HG02623 (cell line): ENCODE results near the gene CST9L.

Source experiments
- ATAC-seq: cut with Tn5 transposase; IDR thresholded peaks from one replicate; pipeline ENCODE4 v1.9.1; 2021; ENCODE audit warnings: moderate library complexity; ENCODE audit not compliant: unreplicated experiment

Gene CST9L

DNA sequence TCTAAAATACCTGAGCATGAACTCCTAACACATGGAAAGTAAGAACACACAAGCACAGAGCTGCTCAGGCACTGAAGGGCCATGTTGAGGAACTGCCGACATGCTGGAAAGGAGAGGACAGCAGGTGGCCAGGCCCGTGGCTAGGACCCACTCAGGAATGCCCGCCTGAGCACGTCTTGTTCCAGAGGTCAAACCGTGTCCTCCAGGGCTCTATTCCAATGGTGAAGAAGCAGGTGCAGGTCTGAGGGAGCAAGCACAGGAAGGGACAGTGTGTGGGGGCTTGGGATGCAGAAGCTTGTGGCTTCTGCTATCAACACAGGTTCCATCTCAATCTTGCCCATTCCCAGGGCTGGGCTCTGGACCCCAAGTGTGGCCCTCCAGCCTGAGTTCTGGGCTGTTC is 20.7 kb downstream of the CST9L start:
- ATAC-seq, result no peak

DNA sequence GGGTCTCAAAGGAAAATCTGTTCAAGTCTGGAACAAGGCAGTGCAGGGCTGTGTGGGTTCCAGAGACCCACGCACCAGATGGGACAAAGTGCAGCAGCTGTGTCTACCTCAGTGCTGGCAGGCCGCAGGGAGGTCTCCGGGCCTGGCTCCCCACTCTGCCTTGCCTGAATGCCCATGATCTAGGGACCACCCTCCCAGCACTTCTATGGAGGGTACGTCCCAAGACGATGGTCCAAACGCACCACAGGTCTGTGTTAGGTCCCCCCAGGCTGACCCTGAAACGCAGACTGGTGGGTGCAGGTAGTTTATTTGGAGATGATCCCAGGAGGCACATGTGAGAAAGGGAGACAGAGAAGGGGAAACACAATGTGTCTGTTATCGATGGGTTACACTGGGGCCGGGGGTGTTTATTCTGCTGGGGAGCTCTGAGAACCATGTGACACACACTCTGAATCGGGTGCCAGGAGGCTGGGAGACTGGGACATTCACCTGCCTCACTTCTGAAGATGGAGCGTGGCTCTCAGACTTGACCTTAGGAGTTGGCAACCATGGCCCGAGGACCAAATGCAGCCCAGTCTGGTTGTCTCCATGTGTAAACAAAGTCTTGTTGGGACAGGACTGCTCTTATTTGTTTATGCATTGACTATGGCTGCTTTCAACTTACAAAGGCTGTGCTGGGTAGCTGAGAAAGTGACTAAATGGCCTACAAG is 21.7 kb downstream of the CST9L start:
- ATAC-seq, result no peak

DNA sequence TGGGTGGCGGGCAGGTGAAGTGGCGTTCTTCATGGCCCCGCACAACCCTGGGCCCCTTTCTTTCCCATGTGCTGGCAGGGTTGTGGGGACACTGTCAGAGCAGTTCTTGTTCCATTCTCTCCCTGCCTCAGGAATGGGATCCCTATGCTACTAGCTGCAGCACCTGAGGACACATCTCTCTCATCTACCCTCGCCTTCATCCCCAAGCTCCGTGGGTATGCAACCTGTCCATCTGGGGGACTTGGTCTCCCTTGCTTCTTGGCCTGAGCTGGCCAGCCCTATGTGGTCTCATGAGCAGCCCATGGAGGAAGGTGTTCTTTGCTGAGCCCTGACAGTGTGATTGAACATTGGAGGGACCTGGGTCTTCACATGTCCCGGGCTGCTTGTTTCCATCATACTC is 24.2 kb downstream of the CST9L start:
- no peak for ATAC-seq

DNA sequence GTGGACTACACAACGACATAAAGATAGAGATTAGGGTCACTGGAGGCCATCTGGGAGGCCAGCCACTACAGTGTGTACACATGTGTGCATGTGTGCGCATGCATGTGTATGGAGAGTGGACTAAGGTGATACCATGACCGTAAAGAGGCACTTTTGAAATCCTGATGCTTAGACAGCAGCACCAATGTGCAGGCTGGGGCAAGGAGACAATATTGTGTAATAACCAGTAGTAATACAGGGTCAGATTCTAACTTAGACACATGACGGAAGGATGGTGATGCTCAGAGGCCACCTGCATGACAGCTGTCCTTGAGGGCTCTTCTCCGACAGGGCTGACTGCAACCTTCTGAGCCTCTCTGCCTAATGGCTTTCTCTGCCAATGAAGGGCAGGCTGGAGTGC is 25.5 kb downstream of the CST9L start:
- ATAC-seq, result no peak

DNA sequence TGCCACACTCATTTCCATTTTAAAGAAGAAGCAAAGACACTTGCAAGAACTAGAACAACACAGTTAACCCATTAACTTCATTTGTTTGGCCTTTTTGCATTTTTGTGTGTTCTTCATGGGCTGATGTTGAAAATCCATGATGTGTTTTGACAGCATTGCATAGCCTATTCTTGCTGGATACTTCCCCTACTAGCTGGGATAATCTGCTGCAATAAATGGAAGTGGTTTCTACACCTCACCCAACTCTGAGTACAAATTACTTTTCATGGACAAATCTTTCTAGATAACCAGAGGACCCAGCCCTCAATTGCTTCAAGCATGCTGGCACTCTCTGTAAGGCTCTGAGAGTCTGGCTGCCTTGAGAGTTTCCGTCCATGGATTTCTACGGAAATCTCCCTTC is 26.5 kb downstream of the CST9L start:
- ATAC-seq, result no peak

DNA sequence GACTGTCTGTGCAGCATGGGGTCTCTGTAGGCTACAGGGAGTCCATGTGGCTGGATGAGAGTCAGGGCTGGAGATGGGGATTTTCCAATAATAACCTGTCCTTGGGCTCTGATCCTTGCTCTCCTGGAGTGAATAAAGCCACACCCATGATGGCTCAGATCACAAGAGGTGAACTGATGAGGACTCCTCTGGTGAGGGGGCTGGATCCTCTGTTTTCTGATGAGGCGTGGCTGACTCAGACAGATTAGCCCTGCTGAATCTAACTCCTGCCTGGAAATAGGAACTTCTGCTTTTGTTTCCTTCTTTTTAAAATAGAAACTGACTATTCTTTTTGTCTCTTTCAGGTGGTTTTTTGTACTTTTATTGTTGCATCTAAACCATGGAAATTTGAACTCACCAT is 27.0 kb downstream of the CST9L start:
- ATAC-seq, result no peak

DNA sequence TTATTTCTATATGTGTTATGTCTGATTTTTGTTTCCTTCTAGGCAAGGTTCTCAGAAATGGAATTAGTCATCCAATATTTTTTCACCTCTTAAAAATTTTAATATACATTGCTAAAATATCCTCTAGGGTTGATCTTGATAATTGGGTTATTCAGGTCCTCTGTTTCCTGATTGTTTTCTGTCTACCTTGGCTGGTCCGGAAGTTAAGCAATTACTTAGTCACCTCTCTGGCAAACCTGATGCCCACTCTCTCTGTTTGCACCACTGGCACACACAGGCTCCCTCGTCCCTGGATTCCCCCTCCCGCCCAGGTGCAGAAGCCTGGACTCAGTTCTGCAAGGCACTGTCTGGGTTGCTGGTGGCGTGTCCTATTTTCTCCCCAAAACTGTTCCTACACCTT is 27.7 kb downstream of the CST9L start:
- no peak for ATAC-seq

DNA sequence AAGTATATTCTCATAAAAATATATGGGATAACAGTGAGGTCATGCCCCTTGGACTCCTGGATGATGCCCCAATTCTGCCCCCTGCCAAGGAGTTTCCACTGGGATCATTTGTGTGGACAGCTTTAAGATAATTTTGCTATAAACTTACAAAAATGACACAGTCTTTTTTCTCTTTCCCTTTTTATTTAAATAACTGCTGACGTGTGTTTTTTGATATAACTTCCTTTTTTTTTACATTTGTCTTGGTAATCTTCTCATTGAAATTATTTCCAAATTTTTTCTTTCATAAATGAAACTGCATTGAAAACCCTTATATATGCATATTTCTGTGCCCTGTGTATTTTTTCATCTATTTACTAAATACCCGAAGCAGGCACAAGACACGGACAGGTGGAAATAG is 31.3 kb downstream of the CST9L start:
- ATAC-seq, result no peak

DNA sequence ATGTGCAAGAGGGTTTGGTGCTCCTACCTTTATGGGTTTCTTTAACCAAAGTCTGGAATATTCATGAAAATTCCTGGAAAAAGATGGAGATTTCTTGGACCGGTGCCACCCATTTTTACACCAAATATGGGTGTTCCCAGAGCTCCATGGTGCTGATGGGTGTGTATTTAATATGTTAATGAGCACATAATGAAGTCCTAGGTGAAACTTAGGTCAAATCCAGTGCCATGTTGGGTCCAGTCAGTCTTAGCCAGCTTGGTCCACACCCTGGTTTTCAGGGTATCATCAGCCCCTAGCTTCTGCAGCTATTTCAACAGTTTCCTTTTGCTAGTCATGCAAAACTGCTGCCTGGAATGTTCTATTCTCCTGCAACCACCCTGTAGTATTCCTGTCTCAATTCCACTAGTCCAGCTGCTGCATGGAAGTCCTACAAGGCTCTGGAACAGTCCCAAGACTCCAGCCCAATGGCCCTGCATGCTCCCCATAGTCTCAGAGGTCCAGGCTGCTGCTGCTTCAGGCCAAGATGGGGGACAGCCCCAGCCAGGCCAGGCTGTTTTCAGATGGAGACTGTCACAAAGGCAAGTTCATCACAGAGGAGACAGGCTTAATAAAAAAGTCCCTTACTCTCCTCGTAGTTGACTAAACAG is 31.8 kb downstream of the CST9L start:
- no peak for ATAC-seq

DNA sequence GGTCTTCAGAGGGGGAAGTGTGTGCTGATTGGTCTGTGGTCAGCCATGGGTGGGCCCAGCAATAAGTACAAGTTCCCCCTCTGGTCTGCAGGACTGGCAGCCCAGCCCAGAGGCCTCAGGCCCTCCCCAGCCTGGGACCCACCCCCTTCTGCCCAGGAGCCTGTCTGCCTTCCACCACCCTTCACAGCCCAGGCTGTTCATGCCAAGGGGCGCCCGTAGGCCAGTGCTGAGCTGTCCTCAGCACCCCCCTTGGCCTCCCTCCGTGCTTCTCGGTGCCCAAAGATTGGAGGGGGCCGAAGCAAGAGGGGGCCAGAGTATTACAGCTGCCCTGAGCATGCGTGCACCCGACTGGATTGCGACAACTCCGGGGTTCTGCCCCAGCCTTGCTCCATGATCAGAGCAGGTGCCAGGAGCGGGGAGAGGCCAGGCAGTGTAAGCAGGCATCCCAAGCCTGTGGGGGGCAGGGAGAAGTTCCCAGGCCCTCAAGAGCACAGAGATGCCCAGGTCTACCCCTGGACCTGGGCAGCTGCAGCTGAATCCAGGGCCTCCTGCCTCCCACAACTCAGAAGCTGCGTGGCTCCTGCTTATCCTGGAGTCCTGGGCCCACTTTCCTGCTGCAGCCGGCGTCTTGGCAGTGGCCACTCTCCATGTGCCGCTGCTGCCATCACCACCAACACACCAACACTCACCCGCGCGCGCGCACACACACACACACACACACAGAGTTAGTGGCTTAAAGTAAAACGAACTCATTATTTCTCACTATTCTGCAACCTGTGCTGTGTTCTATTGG is 33.3 kb downstream of the CST9L start:
- no peak for ATAC-seq

DNA sequence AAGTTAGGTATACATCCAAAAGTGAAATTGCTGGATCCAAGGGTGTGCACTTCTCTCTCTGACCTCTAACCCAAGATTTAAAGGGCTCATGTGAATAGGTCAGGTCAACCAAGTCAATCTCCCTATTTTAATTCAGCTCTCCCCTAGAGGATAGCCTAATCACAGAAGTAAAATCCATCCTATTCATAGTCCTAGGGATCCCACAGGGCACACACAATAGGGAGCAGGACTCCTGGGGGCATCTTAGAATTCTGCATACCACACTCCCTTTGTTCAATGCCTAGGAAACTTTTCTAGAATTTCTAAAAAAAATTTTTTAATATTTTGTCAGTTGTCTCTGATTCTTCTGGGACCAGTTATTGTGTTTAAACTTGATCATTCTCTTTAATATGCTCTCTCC is 35.1 kb downstream of the CST9L start:
- ATAC-seq, result no peak

DNA sequence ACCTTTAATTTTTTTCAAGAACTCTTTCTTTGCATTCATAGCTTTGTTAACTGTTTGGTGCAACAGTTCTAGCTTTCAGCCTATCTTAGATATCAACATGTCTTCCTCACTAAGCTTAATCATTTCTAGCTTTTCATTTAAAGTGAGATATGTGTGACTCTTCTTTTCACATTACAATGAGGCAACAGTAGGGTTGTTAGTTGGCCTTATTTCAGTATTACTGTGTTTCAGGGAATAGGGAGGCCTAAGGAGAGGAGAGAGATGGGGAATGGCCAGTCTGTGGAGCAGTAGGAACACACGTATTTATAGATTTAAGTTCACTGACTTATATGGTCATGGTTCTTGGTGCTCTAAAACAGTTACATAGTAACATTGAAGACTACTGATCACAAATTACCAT is 35.8 kb downstream of the CST9L start:
- ATAC-seq, result no peak

DNA sequence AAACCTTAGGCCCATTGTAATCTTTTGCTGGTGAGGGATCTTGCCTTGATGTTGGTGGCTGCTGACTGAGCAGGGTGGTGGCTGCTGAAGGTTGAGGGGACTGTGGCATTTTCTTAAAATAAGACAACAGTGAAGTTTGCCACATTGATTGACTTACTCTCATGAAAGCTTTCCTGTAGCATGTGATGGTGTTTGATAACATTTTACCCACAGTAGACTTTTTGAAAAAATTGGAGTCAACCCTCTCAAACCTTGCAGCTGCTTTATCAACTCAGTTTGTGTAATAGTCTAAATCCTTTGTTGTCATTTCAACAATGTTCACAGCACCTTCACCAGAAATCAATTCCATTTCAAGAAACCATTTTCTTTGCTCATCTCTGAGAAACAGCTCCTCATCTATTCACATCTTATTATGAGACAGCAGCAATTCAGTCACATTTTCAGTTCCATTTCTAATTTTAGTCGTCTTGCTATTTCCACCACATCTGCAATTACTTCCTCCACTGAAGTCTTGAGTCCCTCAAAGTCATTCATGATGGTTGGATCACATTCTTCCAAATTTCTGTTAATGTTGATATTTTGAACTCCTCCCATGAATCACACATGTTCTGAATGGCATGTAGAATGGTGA is 37.2 kb downstream of the CST9L start:
- ATAC-seq, result no peak

DNA sequence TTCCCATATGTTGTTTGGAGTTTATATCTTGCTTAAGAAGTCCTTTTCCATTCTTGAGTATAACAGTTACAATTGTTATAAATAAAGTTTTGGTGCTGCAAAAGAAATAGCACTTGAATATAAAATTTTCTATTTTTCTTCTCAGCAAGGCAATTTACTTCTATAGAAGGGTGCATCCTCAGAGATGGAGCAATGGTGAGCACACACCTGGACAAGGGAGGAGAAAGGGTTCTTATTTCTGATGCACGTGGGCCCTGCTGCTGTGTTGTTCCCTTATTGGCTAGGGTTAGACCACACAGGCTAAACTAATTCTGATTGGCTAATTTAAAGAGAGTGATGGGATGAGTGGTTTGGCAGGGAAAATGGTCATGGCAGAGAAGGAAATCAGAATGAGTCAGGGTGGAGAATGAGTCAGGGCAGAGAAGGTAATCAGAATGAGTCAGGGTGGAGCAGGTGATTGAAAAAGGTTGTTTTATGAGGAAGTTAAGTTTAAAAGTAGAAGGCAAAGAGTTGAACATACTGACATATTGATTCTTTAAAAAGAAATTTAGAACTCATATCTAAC is 39.3 kb downstream of the CST9L start:
- ATAC-seq, result no peak

DNA sequence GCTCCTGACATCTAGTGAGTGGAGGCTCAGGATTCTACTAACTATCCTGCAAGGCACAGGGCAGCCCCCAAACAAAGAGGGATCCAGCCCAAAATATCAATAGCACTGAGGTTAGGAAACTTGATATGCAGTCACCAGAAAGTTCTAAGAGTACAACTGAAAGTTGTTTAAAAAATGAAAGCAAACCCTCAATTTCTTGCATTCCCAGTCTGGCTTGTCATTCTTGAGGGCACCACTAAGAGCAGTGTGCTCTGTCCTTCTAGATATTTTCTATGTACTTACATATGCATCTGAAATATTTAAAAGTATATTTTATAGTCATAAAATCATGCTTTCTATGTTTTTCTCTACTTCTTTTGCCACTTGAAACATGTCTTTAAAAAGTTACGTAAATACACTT is 41.4 kb downstream of the CST9L start:
- ATAC-seq, result no peak

DNA sequence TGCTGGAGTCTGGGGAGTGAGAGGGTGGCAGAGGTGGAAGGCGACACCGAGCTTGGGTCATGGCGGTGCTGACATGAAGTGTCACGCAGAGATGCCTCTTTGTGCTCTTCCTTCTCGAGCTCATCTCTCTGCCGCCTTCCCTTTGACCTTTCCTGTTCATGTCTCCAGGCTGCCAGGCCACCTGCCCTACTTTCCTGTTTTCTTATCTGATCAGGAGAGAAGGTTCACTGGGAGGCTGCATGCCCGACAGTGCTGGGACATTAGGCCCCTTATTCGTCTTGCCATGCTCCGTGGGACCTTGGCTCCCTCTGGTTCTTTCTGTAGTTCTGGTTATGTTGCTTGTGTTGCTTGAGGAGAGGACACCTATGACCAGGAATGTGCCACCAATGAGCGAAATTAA is 44.1 kb downstream of the CST9L start:
- no peak for ATAC-seq

DNA sequence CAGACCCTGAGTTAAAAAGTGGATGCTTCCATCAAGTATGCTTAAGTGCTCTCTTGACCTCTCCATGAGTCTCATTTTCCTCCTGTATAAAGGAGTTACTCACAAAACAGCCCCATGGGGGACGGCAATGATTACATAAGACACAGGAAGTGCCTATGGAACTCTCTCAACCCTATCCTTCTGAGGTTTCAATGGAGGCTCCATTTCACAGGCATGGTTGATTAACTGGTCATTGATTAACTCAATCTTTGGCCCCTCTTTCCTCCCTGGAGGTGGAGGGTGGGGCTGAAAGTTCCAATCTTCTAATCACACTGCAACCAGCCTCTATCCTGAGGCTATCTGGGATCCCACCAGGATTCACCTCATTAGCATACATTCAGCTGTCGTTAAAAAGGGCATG is 48.1 kb downstream of the CST9L start:
- no peak for ATAC-seq

DNA sequence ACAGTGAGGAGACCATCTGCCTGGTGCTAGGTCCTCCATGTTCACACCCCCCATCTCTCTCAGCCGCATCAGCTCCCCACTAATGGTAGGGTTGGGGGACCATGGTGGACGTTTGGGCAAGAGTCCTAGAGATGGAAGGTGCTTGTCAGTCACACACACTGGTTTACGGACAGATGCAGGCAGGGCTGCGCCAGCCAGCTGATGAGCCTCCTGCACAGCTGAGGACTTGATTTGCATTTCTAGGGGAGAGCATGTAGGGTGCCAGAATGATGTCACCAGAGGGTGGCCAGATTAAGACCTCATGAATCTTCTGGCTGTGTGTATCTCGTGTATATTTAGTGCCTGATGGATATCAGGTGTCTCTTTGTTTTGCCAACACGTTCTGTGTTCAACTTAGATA is 48.7 kb downstream of the CST9L start:
- ATAC-seq, result no peak

DNA sequence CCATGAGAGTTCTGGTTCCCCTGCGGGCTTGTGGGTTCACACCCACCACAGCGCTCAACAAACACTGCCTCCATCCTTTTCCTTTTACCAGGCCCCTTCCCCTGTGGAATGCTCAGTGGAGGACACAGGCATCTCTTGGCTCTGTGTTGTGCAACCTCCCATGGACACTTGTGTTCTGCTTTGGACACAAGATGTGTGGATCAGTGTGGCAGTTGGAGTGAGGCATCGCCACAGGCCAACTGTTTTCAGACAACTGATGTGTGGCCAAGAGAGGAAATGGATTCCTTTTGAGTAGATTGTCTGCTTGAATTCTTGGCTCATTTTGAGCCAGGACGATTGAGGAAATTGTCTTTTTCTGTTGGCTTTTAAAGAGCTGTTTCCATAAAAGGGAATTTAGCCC is 50.6 kb downstream of the CST9L start:
- no peak for ATAC-seq

DNA sequence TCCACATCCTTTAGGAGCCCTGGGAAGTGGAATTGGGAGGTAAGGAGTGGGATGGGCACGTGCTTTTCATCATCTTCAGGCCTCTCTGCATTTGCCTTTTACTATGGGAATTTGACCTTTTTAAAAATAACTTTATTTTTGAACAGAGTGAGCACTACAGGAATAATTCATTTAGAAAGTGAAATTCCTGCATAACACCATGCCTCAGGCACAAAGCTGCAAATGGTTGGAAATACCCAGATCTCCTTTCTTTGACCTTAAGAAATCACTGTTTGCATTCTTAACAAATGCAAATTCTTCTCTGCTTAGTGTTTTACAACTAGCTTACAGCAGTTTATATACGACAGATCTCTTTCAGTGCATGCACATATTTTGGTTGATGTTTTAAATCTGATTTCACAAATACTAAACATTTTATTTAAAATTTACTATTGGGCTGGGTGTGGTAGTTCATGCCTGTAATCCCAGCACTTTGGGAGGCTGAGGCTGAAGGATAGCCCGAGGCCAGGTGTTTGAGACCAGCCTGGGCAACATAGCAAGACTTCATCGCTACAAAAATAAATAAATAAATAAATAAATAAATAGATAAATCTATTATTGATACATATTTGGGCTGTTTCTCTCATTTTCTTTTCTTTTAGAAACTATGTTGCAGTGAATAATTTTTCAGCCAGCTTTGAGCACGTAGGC is 52.9 kb downstream of the CST9L start:
- ATAC-seq, result no peak

DNA sequence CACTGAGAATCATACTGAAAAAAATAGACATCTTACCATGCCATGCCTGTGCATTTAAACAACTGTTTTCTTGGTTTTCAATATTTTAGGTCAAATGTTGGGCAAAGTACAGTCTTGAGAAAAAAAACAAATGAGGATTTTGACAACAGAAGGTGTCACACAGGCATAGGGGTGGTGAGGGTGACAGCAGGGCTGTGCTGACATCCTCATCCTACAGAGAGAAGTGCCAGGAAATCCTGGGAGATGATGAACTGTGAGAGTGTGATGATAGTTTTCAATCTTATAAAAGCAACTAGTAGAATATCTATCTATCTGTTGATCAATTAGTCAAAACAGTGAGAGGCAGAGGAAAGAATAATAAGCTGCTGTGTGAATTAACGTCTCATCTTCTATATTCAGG is 53.4 kb downstream of the CST9L start:
- no peak for ATAC-seq
